Central memory CD4-positive, alpha-beta T cell (primary cell): ENCODE data around the gene TBC1D10A.

Experiments
- DNase-seq: peaks from one replicate; pipeline ENCODE4 v3.0.0; 2022

Gene TBC1D10A

GRCh38 chr22:30245181-30245984 is 81.4 kb downstream of the TBC1D10A start:
- DNase-seq, result no peak

- no peak for DNase-seq
Measured at GRCh38 chr22:30244641-30245040, 82.1 kb downstream of the TBC1D10A start.

GRCh38 chr22:30244066-30244465 is 82.7 kb downstream of the TBC1D10A start:
- no peak for DNase-seq

- DNase-seq, result no peak
Measured at GRCh38 chr22:30243661-30244060, 83.1 kb downstream of the TBC1D10A start.
